ENCODE results near the gene SPAG17. TPM values are rescaled to one million over a fixed set of nuclear protein-coding genes. Genes with fewer than 3 reads are reported as not detected.

SPAG17 gene
- total RNA-seq, 1 donor, result 3.3 TPM

GRCh38 chr1:118202076-118202608 is 17.1 kb upstream of the SPAG17 start:
- TF ChIP-seq CTCF (IDR thresholded peaks at IDR 0.05; ENCODE audit: extremely low read depth, low read depth, low read length), result no peak
- Histone ChIP-seq H4K20me1 (ENCODE audit: insufficient read depth, low read length) (no peaks in the 10 kb centered on the region), H3K4me3 (ENCODE audit: insufficient read depth, low read length) (no peak overlapping the region), H3K36me3 (ENCODE audit: insufficient read depth, low read length) (no peaks in the 10 kb centered on the region), H3K79me2 (ENCODE audit: insufficient read depth, low read length) (no peaks in the 10 kb centered on the region), H3K27ac (ENCODE audit: low read depth, low read length) (no peak overlapping the region), H3K4me1 (ENCODE audit: insufficient read depth, low read length) (no peaks in the 10 kb centered on the region), H3K9me3 (ENCODE audit: low read depth, low read length) (no peaks in the 10 kb centered on the region), H3K27me3 (ENCODE audit: insufficient read depth, low read length) (no peaks in the 10 kb centered on the region), H2AFZ (ENCODE audit: low read length) (no peak overlapping the region), H3K4me2 (ENCODE audit: insufficient read depth, low read length) (no peak overlapping the region)
- no peak for DNase-seq (ENCODE audit: insufficient read length, low spot score, missing footprints)

GRCh38 chr1:118201524-118201923 is 16.5 kb upstream of the SPAG17 start:
- Histone ChIP-seq H3K27me3 (ENCODE audit: insufficient read depth, low read length) (no peaks in the 10 kb centered on the region), H3K4me3 (ENCODE audit: insufficient read depth, low read length) (no peak overlapping the region), H3K36me3 (ENCODE audit: insufficient read depth, low read length) (no peaks in the 10 kb centered on the region), H4K20me1 (ENCODE audit: insufficient read depth, low read length) (no peaks in the 10 kb centered on the region), H3K27ac (ENCODE audit: low read depth, low read length) (no peak overlapping the region), H3K4me2 (ENCODE audit: insufficient read depth, low read length) (no peak overlapping the region), H3K4me1 (ENCODE audit: insufficient read depth, low read length) (no peaks in the 10 kb centered on the region), H3K79me2 (ENCODE audit: insufficient read depth, low read length) (no peaks in the 10 kb centered on the region), H3K9me3 (ENCODE audit: low read depth, low read length) (no peaks in the 10 kb centered on the region), H2AFZ (ENCODE audit: low read length) (no peak overlapping the region)
- TF ChIP-seq CTCF (IDR thresholded peaks at IDR 0.05; ENCODE audit: extremely low read depth, low read depth, low read length), result no peak
- DNase-seq (ENCODE audit: insufficient read length, low spot score, missing footprints), result no peak

- Histone ChIP-seq H3K4me2 (ENCODE audit: insufficient read depth, low read length) (no peak overlapping the region), H3K36me3 (ENCODE audit: insufficient read depth, low read length) (no peaks in the 10 kb centered on the region), H3K4me3 (ENCODE audit: insufficient read depth, low read length) (no peak overlapping the region), H4K20me1 (ENCODE audit: insufficient read depth, low read length) (no peaks in the 10 kb centered on the region), H3K9me3 (ENCODE audit: low read depth, low read length) (no peaks in the 10 kb centered on the region), H3K27me3 (ENCODE audit: insufficient read depth, low read length) (no peaks in the 10 kb centered on the region), H3K79me2 (ENCODE audit: insufficient read depth, low read length) (no peaks in the 10 kb centered on the region), H3K4me1 (ENCODE audit: insufficient read depth, low read length) (no peaks in the 10 kb centered on the region), H2AFZ (ENCODE audit: low read length) (no peak overlapping the region), H3K27ac (ENCODE audit: low read depth, low read length) (no peak overlapping the region)
- no peak for DNase-seq (ENCODE audit: insufficient read length, low spot score, missing footprints)
- TF ChIP-seq CTCF (IDR thresholded peaks at IDR 0.05; ENCODE audit: extremely low read depth, low read depth, low read length), result no peak
Measured at GRCh38 chr1:118200836-118201235, 15.8 kb upstream of the SPAG17 start.

- H3K27me3 ChIP-seq (ENCODE audit: insufficient read depth, low read length), result no peaks in the 10 kb centered on the region
- no peaks in the 10 kb centered on the region for H4K20me1 ChIP-seq (ENCODE audit: insufficient read depth, low read length)
- DNase-seq (ENCODE audit: insufficient read length, low spot score, missing footprints), result no peak
- no peaks in the 10 kb centered on the region for H3K4me1 ChIP-seq (ENCODE audit: insufficient read depth, low read length)
- no peak for TF ChIP-seq CTCF (IDR thresholded peaks at IDR 0.05; ENCODE audit: extremely low read depth, low read depth, low read length)
- H3K4me3 ChIP-seq (ENCODE audit: insufficient read depth, low read length), result no peak overlapping the region
- no peaks in the 10 kb centered on the region for H3K9me3 ChIP-seq (ENCODE audit: low read depth, low read length)
- no peaks in the 10 kb centered on the region for H3K79me2 ChIP-seq (ENCODE audit: insufficient read depth, low read length)
- H3K4me2 ChIP-seq (ENCODE audit: insufficient read depth, low read length), result no peak overlapping the region
- H2AFZ ChIP-seq (ENCODE audit: low read length), result no peak overlapping the region
- H3K27ac ChIP-seq (ENCODE audit: low read depth, low read length), result no peak overlapping the region
- no peaks in the 10 kb centered on the region for H3K36me3 ChIP-seq (ENCODE audit: insufficient read depth, low read length)
Measured at GRCh38 chr1:118190561-118190960, 5.5 kb upstream of the SPAG17 start.
